Measurements from ENCODE around the gene CES3.
"Not testable (repeated sequence)": the region's sequence is repeated elsewhere in the genome, so short reads cannot be mapped to it uniquely, and the experiment has no call there.

The CES3 gene

GRCh38 chr16:66926961-66927436 is 34.1 kb upstream of the CES3 start:
- DNase-seq = no peak

GRCh38 chr16:66927918-66928649 is 33.0 kb upstream of the CES3 start:
- no peak for DNase-seq

GRCh38 chr16:66928702-66929388 is 32.2 kb upstream of the CES3 start:
- no peak for DNase-seq

GRCh38 chr16:66930189-66930588 is 30.9 kb upstream of the CES3 start:
- no peak for DNase-seq

GRCh38 chr16:66931665-66932064 is 29.4 kb upstream of the CES3 start:
- no peak for DNase-seq

- DNase-seq = no peak
Measured at GRCh38 chr16:66932076-66932475, 29.0 kb upstream of the CES3 start.

GRCh38 chr16:66933776-66934137 is 27.3 kb upstream of the CES3 start:
- no peak for DNase-seq

GRCh38 chr16:66934138-66934838 is 26.8 kb upstream of the CES3 start, which contains the start of gene CIAO2B:
Gene CIAO2B, minus strand, starts transcription at chr16:66934402. Its CDS starts 38 bp downstream, at chr16:66934364.
- DNase-seq = no peak

GRCh38 chr16:66934839-66935313 is 26.2 kb upstream of the CES3 start:
- DNase-seq = not testable (repeated sequence)

GRCh38 chr16:66935314-66936011 is 25.6 kb upstream of the CES3 start, which contains the start of gene CES2:
Gene CES2, plus strand, starts transcription at chr16:66935516. Its CDS starts 120 bp downstream, at chr16:66935636.
- DNase-seq = no peak

GRCh38 chr16:66936462-66936861 is 24.6 kb upstream of the CES3 start:
- no peak for DNase-seq

GRCh38 chr16:66936889-66937554 is 24.0 kb upstream of the CES3 start:
- no peak for DNase-seq

- DNase-seq = no peak
Measured at GRCh38 chr16:66937725-66938337, 23.2 kb upstream of the CES3 start.

GRCh38 chr16:66939366-66939765 is 21.7 kb upstream of the CES3 start:
- no peak for DNase-seq

- DNase-seq = no peak
Measured at GRCh38 chr16:66940236-66940635, 20.8 kb upstream of the CES3 start.

GRCh38 chr16:66942981-66943380 is 18.1 kb upstream of the CES3 start:
- DNase-seq = no peak

- no peak for DNase-seq
Measured at GRCh38 chr16:66943426-66944053, 17.5 kb upstream of the CES3 start.

GRCh38 chr16:66944054-66944441 is 17.0 kb upstream of the CES3 start:
- DNase-seq = no peak

- not testable (repeated sequence) for DNase-seq
Measured at GRCh38 chr16:66944971-66945370, 16.1 kb upstream of the CES3 start.

GRCh38 chr16:66945939-66946338 is 15.1 kb upstream of the CES3 start:
- DNase-seq = no peak

- DNase-seq = no peak
Measured at GRCh38 chr16:66946541-66946940, 14.5 kb upstream of the CES3 start.
